SK-N-SH (cell line): Measurements from ENCODE around the gene CPEB3.

ENCODE experiments used
- CTCF ChIP-seq: fragments of 200-600 bp; sonication (generic); IDR thresholded peaks from 2 replicates; pipeline ENCODE4 v1.6.1; 2017; ENCODE audit warnings: antibody characterized with exemption, mild to moderate bottlenecking, moderate library complexity
- ELF1 ChIP-seq: IDR thresholded peaks from 2 replicates; pipeline ENCODE4 v1.4.0; 2012
- GABPA ChIP-seq: IDR thresholded peaks from 2 replicates; pipeline ENCODE4 v1.4.0; 2012; ENCODE audit warnings: low read depth, mild to moderate bottlenecking
- MEF2A ChIP-seq: IDR thresholded peaks from 2 replicates; pipeline ENCODE4 v1.4.0; 2012; ENCODE audit warnings: low read depth, borderline replicate concordance
- MXI1 ChIP-seq: IDR thresholded peaks from 2 replicates; pipeline ENCODE4 v1.6.1; 2012; ENCODE audit warnings: mild to moderate bottlenecking, low read depth, low read length, improper control_type of control experiment
- NRF1 ChIP-seq: IDR thresholded peaks from 2 replicates; pipeline ENCODE4 v1.6.1; 2012; ENCODE audit warnings: low read depth, mild to moderate bottlenecking, low read length
- PBX3 ChIP-seq: IDR thresholded peaks from 2 replicates; pipeline ENCODE4; 2012
- POLR2AphosphoS5 ChIP-seq: IDR thresholded peaks from 2 replicates; pipeline ENCODE4 v1.6.1; 2012; ENCODE audit warnings: low read depth, low read length
- RXRA ChIP-seq: IDR thresholded peaks from 2 replicates; pipeline ENCODE4 v1.4.0; 2012; ENCODE audit warnings: low read depth, mild to moderate bottlenecking, borderline replicate concordance
- SMC3 ChIP-seq: IDR thresholded peaks from 2 replicates; pipeline ENCODE4 v1.6.1; 2012; ENCODE audit warnings: low read depth, low read length, improper control_type of control experiment
- TAF1 ChIP-seq: IDR thresholded peaks from 2 replicates; pipeline ENCODE4 v1.6.1; 2012; ENCODE audit warnings: low read depth, mild to moderate bottlenecking, low read length, moderate library complexity, borderline replicate concordance
- USF1 ChIP-seq: IDR thresholded peaks from 2 replicates; pipeline ENCODE4 v1.4.0; 2012; ENCODE audit warnings: low read depth, borderline replicate concordance

DNA sequence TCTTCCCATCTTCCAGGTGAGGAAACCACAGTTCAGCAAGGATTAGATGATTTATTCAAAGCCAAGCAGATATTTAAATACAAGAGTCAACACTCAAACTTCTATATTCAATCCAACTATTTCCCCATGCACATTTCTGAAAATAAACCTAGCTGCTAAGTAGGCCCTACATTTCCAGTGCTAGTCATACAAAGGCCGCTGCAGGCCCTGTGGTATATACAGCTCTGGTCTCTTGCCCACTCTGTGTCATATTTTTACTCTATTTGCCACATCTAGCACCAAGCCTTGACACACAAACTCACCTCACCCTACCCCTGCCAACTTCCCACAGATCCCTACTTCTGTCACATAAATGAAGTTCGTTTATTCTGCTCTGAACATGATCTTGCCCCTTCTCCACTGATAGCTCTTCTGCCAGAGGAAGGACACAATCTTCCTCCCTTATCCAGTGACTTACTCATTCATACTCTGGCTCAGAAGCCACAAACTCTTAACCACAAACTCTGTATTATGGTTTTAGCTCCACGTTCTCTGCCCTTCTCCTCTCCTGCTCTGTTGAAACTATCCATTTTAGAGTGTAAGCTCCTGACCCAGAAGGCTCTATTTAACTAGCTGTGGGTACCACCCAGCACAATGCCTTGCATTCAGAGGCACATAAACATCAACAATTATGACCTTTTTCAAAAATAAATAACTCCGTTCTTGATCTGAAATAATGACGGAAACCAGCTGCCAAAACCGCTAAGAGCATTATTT is 180.7 kb downstream of the CPEB3 start:
- TF ChIP-seq CTCF = no peak
- TF ChIP-seq MEF2A = no peak
- TF ChIP-seq USF1 = no peak
- no peak for TF ChIP-seq SMC3
- no peak for TF ChIP-seq GABPA
- no peak for TF ChIP-seq POLR2AphosphoS5
- TF ChIP-seq RXRA = no peak
- no peak for TF ChIP-seq NRF1
- TF ChIP-seq ELF1 = no peak
- no peak for TF ChIP-seq PBX3
- no peak for TF ChIP-seq MXI1
- no peak for TF ChIP-seq TAF1
